Upper lobe of left lung (tissue), 4 donors: ENCODE data around the gene MMP14.

Experiments
- CTCF ChIP-seq, 6 experiments: fragments of 450-650 bp in 4 of 6; fragments of 200-600 bp in 2 of 6; sonication (generic) in 2 of 6; IDR thresholded peaks; one replicate each; pipeline ENCODE4 v1.5.1; 2016 to 2019; ENCODE audit warnings: antibody characterized with exemption in 6 of 6
- EP300 ChIP-seq, 4 donors: sonication (generic); formaldehyde crosslinking; IDR thresholded peaks; one replicate each; pipeline ENCODE4 v1.5.1; 2017; ENCODE audit warnings: antibody characterized with exemption in 4 of 4, control low read depth in 2 of 4
- POLR2A ChIP-seq, 4 donors: fragments of 450-650 bp; IDR thresholded peaks; one replicate each; pipeline ENCODE4 v1.5.1; 2016 to 2017; ENCODE audit warnings: antibody characterized with exemption in 4 of 4, mild to moderate bottlenecking in 2 of 4

- TF ChIP-seq CTCF (IDR thresholded peaks at IDR 0.05) (no peak), POLR2A (IDR thresholded peaks at IDR 0.05) (no peak), EP300 (IDR thresholded peaks at IDR 0.05) (no peak)
Measured at GRCh38 chr14:22824711-22825359, 11.6 kb upstream of the MMP14 start.
